B cell (primary cell): ENCODE data around the gene NBL1. TPM values are rescaled to one million over a fixed set of nuclear protein-coding genes. Genes with fewer than 3 reads are reported as not detected.

Source experiments
- ATAC-seq: fragments of 200-7000 bp; cut with Tn5 transposase; one replicate; pipeline ENCODE4 v1.10.0; 2021; ENCODE audit warnings: low read depth, mild to moderate bottlenecking, moderate number of reproducible peaks, moderate library complexity
- CTCF ChIA-PET: fragments of 350-600 bp; sonication (Branson Sonifier 250); formaldehyde crosslinking; loops from one replicate; lab custom pipeline; 2021; ENCODE audit warnings: antibody characterized with exemption, inconsistent platforms; lab: Charles Lee
- POLR2A ChIA-PET: fragments of 350-600 bp; sonication (Branson Sonifier 250); formaldehyde crosslinking; loops from one replicate; lab custom pipeline; 2021; ENCODE audit warnings: antibody characterized with exemption; lab: Charles Lee
- DNase-seq: peaks from one replicate; pipeline ENCODE4 v3.0.0; 2013
- H2AFZ ChIP-seq: 2 replicates; pipeline ENCODE4 v1.6.1; 2012; ENCODE audit warnings: mild to moderate bottlenecking, low read depth, low read length; ENCODE audit not compliant: insufficient read depth, poor library complexity, severe bottlenecking
- H3K27ac ChIP-seq, 2 donors: 1 replicate in 1 of 2; 2 replicates in 1 of 2; pipeline ENCODE4 v1.5.1; 2012 to 2013; ENCODE audit warnings: low read length in 2 of 2, mild to moderate bottlenecking in 2 of 2, moderate library complexity in 1 of 2
- H3K27me3 ChIP-seq, 4 experiments: fragments of 200-600 bp in 1 of 4; sonication (generic) in 1 of 4; replicated peaks in 1 of 4; 1 replicate in 2 of 4; 2 replicates in 2 of 4; pipeline versions ENCODE4 v1.6.1 to v1.7.0; 2013 to 2016; ENCODE audit warnings: low read length in 3 of 4, mild to moderate bottlenecking in 2 of 4, mixed read lengths in 1 of 4, moderate library complexity in 1 of 4; ENCODE audit not compliant: insufficient read depth in 4 of 4, control insufficient read depth in 3 of 4; ENCODE audit errors: control extremely low read depth in 1 of 4
- H3K36me3 ChIP-seq, 2 experiments: replicated peaks in 1 of 2; 1 replicate in 1 of 2; 2 replicates in 1 of 2; pipeline versions ENCODE4 v1.6.1 to v1.7.1; 2013; ENCODE audit warnings: low read length in 1 of 2; ENCODE audit not compliant: insufficient read depth in 2 of 2, control insufficient read depth in 1 of 2; ENCODE audit errors: control extremely low read depth in 1 of 2, extremely low read depth in 1 of 2
- H3K4me1 ChIP-seq, 2 donors: fragments of 200-600 bp in 1 of 2; sonication (generic) in 1 of 2; 1 replicate in 1 of 2; 2 replicates in 1 of 2; pipeline versions ENCODE4 v1.5.1 to v1.6.1; 2013 to 2017; ENCODE audit warnings: low read length in 2 of 2; ENCODE audit not compliant: control insufficient read depth in 2 of 2, insufficient read depth in 2 of 2
- H3K4me2 ChIP-seq: replicated peaks from 2 replicates; pipeline ENCODE3; 2012; ENCODE audit warnings: mild to moderate bottlenecking, low read depth, low read length; ENCODE audit not compliant: poor library complexity, severe bottlenecking
- H3K4me3 ChIP-seq, 5 experiments: fragments of 200-600 bp in 1 of 5; sonication (generic) in 1 of 5; 1 replicate in 3 of 5; 2 replicates in 2 of 5; pipeline versions ENCODE4 v1.5.1 to v1.7.0; 2011 to 2016; ENCODE audit warnings: low read length in 4 of 5, mild to moderate bottlenecking in 4 of 5, low read depth in 2 of 5, control low read depth in 1 of 5, moderate library complexity in 1 of 5; ENCODE audit not compliant: insufficient read depth in 1 of 5; ENCODE audit errors: control extremely low read depth in 1 of 5, extremely low read depth in 1 of 5
- H3K79me2 ChIP-seq: fragments of 200-600 bp; sonication (generic); one replicate; pipeline ENCODE4 v1.6.0; 2016; ENCODE audit warnings: low read length; ENCODE audit not compliant: control insufficient read depth, insufficient read depth
- H3K9ac ChIP-seq: fragments of 200-600 bp; sonication (generic); 2 replicates; pipeline ENCODE4 v1.6.1; 2017; ENCODE audit warnings: mild to moderate bottlenecking, low read length, moderate library complexity
- H3K9me3 ChIP-seq, 3 donors: one replicate each; pipeline versions ENCODE4 v1.6.1 to v1.7.1; 2013; ENCODE audit warnings: low read length in 2 of 3; ENCODE audit not compliant: control insufficient read depth in 2 of 3, insufficient read depth in 1 of 3; ENCODE audit errors: control extremely low read depth in 1 of 3
- H4K20me1 ChIP-seq: 2 replicates; pipeline ENCODE4 v1.6.0; 2012; ENCODE audit warnings: mild to moderate bottlenecking, low read length; ENCODE audit not compliant: insufficient read depth, control insufficient read depth, poor library complexity, severe bottlenecking
- H3K27ac Mint-ChIP-seq: one replicate; pipeline ENCODE4 v1.8.0; 2021; ENCODE audit warnings: mixed read lengths
- H3K27me3 Mint-ChIP-seq: one replicate; pipeline ENCODE4 v1.8.0; 2021; ENCODE audit warnings: mixed read lengths
- H3K4me1 Mint-ChIP-seq: one replicate; pipeline ENCODE4 v1.8.0; 2021; ENCODE audit warnings: mixed read lengths
- H3K4me3 Mint-ChIP-seq: one replicate; pipeline ENCODE4 v1.8.0; 2021; ENCODE audit warnings: mixed read lengths
- H3K9me3 Mint-ChIP-seq: one replicate; pipeline ENCODE4 v1.8.0; 2022; ENCODE audit warnings: mixed read lengths; ENCODE audit not compliant: insufficient read depth
- CTCF ChIP-seq: fragments of 200-600 bp; IDR thresholded peaks from one replicate; pipeline ENCODE4 v1.8.0; 2022; ENCODE audit warnings: antibody characterized with exemption, mild to moderate bottlenecking
- EZH2 ChIP-seq: IDR thresholded peaks from 2 replicates; pipeline ENCODE4 v1.6.1; 2012; ENCODE audit warnings: borderline replicate concordance, low read depth, mild to moderate bottlenecking, moderate library complexity, low read length; ENCODE audit not compliant: insufficient read depth, poor library complexity, severe bottlenecking
- WGBS: methylation state at CpG from one replicate; pipeline ENCODE4 v1.1.5; 2013; ENCODE audit warnings: missing lambda C conversion rate; ENCODE audit not compliant: insufficient coverage; 5-methylcytosine and 5-hydroxymethylcytosine counted together
- intact Hi-C: fragments of 100-400 bp; cut with micrococcal nuclease; formaldehyde crosslinking; loops from one replicate; pipeline ENCODE4 v1.10.0; 2022
- polyA plus RNA-seq: library from polyadenylated mRNA; depleted of rRNA; stranded (reverse); fragments of >200 nt; gene quantifications from 2 replicates; pipeline ENCODE4 v1.2.3, GENCODE V29; 2012
- total RNA-seq, 2 donors: library from RNA; stranded (reverse); fragments of 120-200 nt in 1 of 2; gene quantifications; 1 replicate in 1 of 2; 2 replicates in 1 of 2; pipeline versions ENCODE4 v1.2.3 to v1.2.4, GENCODE V29; 2013 to 2022

NBL1 gene
- total and polyA plus RNA-seq, 2 donors (not counting 1 experiment from before 2014, with no cell fraction given), result 0.74 to 0.97 TPM

GRCh38 chr1:19706136-19706535 lies 62.0 kb downstream of the NBL1 start:
- DNase-seq (no peak), ATAC-seq (no peak)
- no peaks in the 10 kb centered on the region for H3K4me1 ChIP-seq
- peaks cover 0 to 3% of the 10 kb centered on the region in 2 experiments for H3K36me3 ChIP-seq
- no peak overlapping the region for H3K4me2 ChIP-seq
- TF ChIP-seq EZH2 (no peak), CTCF (no peak)
- WGBS, result 100% methylated on average over 1 of the region's 4 CpGs
- intact Hi-C loops, result no loop called here
- no peaks in the 10 kb centered on the region for H3K79me2 ChIP-seq
- H3K9ac ChIP-seq, result no peak overlapping the region
- H3K4me3 ChIP-seq, result no peak overlapping the region
- no peak overlapping the region for H3K27ac ChIP-seq
- H3K4me3 Mint-ChIP-seq, result no peak overlapping the region
- H3K27ac Mint-ChIP-seq, result no peak overlapping the region
- CTCF ChIA-PET, result interaction anchor here (0.7 to 3.9 kb wide), 4 partner anchors 8 to 45 kb away, joined by 3 to 49 read pairs (median 6); no protein-coding TSS in a partner anchor
- H3K9me3 ChIP-seq, result no peaks in the 10 kb centered on the region
- H3K4me1 Mint-ChIP-seq, result peaks cover 3% of the 10 kb centered on the region
- H3K9me3 Mint-ChIP-seq, result no peaks in the 10 kb centered on the region
- no peaks in the 10 kb centered on the region for H3K27me3 ChIP-seq
- no peaks in the 10 kb centered on the region for H3K27me3 Mint-ChIP-seq
- no peak overlapping the region for H2AFZ ChIP-seq
- no peaks in the 10 kb centered on the region for H4K20me1 ChIP-seq
- POLR2A ChIA-PET, result no interaction called here

Other genes with a start within 250 kb of the NBL1 start
- gene CAPZB, start 158.8 kb upstream of the NBL1 start, total RNA-seq, result 193 and 201 TPM in 2 replicates
- 104 and 126 TPM in 2 replicates for gene CAPZB, start 158.8 kb upstream of the NBL1 start, polyA plus RNA-seq
- gene HTR6, start 20.6 kb downstream of the NBL1 start, total RNA-seq, result not detected in 2 replicates
- not detected in 2 replicates for gene HTR6, start 20.6 kb downstream of the NBL1 start, polyA plus RNA-seq
- gene TMCO4, start 155.6 kb downstream of the NBL1 start, total RNA-seq, result 30.4 and 31.3 TPM in 2 replicates
- gene TMCO4, start 155.6 kb downstream of the NBL1 start, polyA plus RNA-seq, result 17.3 and 21.7 TPM in 2 replicates
- not detected in 2 replicates for gene RNF186, start 171.0 kb downstream of the NBL1 start, total RNA-seq
- not detected in 2 replicates for gene RNF186, start 171.0 kb downstream of the NBL1 start, polyA plus RNA-seq
- 19.0 and 19.6 TPM in 2 replicates for gene OTUD3, start 238.1 kb downstream of the NBL1 start, total RNA-seq
- 4.2 and 6.6 TPM in 2 replicates for gene OTUD3, start 238.1 kb downstream of the NBL1 start, polyA plus RNA-seq